ENCODE data around the gene INPP1.

DNA sequence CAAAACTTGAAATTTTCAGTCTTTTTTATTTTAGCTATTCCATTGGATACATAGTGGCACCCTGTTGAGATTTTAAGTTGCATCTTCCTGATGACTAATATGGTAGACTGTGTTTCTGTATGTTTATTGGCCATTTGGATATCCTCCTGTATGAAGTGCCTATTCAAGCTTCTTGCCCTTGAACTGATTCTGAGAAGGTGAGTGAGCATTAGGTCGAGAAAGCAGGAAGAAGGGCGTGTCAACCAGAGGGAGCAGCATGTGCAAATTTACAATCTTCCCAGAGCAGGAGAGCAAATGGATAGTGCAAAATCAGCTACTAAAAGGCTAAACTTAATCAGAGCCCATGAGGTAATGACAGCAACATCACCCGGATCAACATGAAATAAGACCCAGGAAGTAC, 8.6 kb downstream of the INPP1 start:
- TF ChIP-seq, protein P1, sequence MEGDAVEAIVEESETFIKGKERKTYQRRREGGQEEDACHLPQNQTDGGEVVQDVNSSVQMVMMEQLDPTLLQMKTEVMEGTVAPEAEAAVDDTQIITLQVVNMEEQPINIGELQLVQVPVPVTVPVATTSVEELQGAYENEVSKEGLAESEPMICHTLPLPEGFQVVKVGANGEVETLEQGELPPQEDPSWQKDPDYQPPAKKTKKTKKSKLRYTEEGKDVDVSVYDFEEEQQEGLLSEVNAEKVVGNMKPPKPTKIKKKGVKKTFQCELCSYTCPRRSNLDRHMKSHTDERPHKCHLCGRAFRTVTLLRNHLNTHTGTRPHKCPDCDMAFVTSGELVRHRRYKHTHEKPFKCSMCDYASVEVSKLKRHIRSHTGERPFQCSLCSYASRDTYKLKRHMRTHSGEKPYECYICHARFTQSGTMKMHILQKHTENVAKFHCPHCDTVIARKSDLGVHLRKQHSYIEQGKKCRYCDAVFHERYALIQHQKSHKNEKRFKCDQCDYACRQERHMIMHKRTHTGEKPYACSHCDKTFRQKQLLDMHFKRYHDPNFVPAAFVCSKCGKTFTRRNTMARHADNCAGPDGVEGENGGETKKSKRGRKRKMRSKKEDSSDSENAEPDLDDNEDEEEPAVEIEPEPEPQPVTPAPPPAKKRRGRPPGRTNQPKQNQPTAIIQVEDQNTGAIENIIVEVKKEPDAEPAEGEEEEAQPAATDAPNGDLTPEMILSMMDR (IDR thresholded peaks at IDR 0.05; ENCODE audit: poor library complexity) = no peak
- TF ChIP-seq EZH2 (IDR thresholded peaks at IDR 0.05; ENCODE audit: borderline replicate concordance) (no peak), EZH2phosphoT487 (IDR thresholded peaks at IDR 0.05; ENCODE audit: low read depth, severe bottlenecking, unreplicated experiment) (no peak)
